Chondrocyte (in vitro differentiated cells): ENCODE measurements around the gene FGFR3. TPM values are rescaled to one million over a fixed set of nuclear protein-coding genes. Genes with fewer than 3 reads are reported as not detected.

Experiments used
- DNase-seq: peaks from one replicate; pipeline ENCODE4 v3.0.0; 2021; ENCODE audit warnings: mixed read lengths, low spot score
- H3K27ac Mint-ChIP-seq: one replicate; pipeline ENCODE4 v1.8.0; 2021; ENCODE audit warnings: mild to moderate bottlenecking, moderate library complexity, mixed read lengths; ENCODE audit not compliant: unreplicated experiment
- H3K27me3 Mint-ChIP-seq: 2 replicates; pipeline ENCODE4 v1.8.0; 2021; ENCODE audit warnings: low read depth, mixed read lengths
- H3K36me3 Mint-ChIP-seq: 2 replicates; pipeline ENCODE4 v1.8.0; 2021; ENCODE audit warnings: low read depth, mixed read lengths
- H3K4me1 Mint-ChIP-seq: 2 replicates; pipeline ENCODE4 v1.8.0; 2021; ENCODE audit warnings: low read depth, mild to moderate bottlenecking, mixed read lengths
- H3K4me3 Mint-ChIP-seq: one replicate; pipeline ENCODE4 v1.8.0; 2021; ENCODE audit warnings: mild to moderate bottlenecking, moderate library complexity, mixed read lengths; ENCODE audit not compliant: unreplicated experiment
- H3K9me3 Mint-ChIP-seq: 2 replicates; pipeline ENCODE4 v1.8.0; 2021; ENCODE audit warnings: low read depth, mixed read lengths
- total RNA-seq: library from RNA; stranded (reverse); gene quantifications from 3 replicates; pipeline ENCODE4 v1.2.1, GENCODE V29; 2021
- TF ChIP-seq, protein P1 (sequence below): fragments of 200-600 bp; sonication (generic); IDR thresholded peaks from 2 replicates; pipeline ENCODE4 v1.5.0; 2021; ENCODE audit warnings: antibody characterized with exemption, mild to moderate bottlenecking, moderate library complexity

FGFR3 gene
- total RNA-seq, 1 donor from 2014 or later = 1.3 TPM

DNA sequence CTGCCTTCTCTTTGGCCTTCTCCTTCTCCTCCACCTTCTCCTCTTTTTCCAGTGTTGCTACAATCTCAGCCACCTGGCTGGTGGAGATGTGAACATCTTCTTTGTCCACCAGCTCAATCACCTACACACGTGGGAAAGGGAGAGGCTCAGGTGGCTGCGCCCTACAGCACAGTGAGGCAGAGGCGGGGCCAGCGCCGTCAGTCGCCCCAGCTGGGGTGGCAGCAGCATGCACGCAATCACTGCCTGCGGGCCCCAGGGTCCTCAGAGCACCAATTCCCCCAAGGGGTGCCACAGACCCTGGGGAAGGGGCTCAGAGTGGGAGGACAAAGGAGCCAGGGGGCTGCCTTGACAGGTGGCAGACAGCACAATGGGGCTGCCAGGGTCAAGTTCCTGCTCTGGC lies 21.4 kb downstream of the FGFR3 start:
- no peaks in the 10 kb centered on the region for H3K9me3 Mint-ChIP-seq
- H3K4me1 Mint-ChIP-seq = no peaks in the 10 kb centered on the region
- H3K4me3 Mint-ChIP-seq = no peak overlapping the region
- peaks cover 21% of the 10 kb centered on the region for H3K36me3 Mint-ChIP-seq
- no peak overlapping the region for H3K27ac Mint-ChIP-seq
- no peak for DNase-seq
- TF ChIP-seq, protein P1, sequence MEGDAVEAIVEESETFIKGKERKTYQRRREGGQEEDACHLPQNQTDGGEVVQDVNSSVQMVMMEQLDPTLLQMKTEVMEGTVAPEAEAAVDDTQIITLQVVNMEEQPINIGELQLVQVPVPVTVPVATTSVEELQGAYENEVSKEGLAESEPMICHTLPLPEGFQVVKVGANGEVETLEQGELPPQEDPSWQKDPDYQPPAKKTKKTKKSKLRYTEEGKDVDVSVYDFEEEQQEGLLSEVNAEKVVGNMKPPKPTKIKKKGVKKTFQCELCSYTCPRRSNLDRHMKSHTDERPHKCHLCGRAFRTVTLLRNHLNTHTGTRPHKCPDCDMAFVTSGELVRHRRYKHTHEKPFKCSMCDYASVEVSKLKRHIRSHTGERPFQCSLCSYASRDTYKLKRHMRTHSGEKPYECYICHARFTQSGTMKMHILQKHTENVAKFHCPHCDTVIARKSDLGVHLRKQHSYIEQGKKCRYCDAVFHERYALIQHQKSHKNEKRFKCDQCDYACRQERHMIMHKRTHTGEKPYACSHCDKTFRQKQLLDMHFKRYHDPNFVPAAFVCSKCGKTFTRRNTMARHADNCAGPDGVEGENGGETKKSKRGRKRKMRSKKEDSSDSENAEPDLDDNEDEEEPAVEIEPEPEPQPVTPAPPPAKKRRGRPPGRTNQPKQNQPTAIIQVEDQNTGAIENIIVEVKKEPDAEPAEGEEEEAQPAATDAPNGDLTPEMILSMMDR = no peak
- no peaks in the 10 kb centered on the region for H3K27me3 Mint-ChIP-seq

DNA sequence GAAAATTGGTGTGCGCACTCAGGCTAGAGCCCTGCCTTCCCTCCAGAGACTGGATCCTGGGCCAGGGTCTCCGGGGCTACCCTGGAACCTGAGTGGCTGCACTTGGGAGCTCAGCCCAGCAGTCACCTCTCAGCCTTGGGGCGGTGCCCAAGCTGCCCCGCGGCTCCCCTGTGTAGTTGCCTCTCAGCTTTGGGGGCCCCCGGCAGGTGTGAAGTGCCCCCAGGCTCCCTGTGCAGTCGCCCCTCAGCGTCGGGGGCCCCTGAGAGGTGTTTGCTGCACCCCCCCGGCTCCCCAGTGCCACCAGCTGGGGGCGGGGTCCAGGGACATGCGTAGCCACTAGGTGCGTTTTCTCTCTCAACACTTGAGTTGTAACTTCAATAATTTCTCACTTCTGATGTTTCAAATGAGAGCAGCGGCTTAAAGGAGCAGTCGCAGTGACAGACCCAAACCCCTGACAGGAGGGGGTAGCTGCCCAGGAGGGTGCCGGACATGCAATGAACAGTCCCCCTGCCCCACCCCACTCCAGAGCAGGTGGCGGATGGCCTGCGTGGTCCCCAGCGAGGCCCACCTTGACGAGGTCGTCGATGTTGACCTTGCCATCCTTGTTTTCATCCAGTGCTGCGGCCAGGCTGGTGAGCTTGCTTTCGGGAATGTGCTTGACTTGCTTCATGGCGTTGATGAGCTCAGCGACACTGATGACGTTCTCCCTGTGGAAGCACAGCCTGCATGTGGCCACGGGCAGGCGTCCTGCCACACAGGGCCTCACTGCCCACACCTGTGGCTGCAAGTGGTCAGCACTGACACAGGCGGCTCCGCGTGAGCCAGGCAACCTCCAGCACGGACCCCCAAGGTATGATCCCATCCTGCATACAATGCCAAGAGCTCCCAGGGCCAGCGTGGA lies 22.3 kb downstream of the FGFR3 start:
- no peaks in the 10 kb centered on the region for H3K4me1 Mint-ChIP-seq

DNA sequence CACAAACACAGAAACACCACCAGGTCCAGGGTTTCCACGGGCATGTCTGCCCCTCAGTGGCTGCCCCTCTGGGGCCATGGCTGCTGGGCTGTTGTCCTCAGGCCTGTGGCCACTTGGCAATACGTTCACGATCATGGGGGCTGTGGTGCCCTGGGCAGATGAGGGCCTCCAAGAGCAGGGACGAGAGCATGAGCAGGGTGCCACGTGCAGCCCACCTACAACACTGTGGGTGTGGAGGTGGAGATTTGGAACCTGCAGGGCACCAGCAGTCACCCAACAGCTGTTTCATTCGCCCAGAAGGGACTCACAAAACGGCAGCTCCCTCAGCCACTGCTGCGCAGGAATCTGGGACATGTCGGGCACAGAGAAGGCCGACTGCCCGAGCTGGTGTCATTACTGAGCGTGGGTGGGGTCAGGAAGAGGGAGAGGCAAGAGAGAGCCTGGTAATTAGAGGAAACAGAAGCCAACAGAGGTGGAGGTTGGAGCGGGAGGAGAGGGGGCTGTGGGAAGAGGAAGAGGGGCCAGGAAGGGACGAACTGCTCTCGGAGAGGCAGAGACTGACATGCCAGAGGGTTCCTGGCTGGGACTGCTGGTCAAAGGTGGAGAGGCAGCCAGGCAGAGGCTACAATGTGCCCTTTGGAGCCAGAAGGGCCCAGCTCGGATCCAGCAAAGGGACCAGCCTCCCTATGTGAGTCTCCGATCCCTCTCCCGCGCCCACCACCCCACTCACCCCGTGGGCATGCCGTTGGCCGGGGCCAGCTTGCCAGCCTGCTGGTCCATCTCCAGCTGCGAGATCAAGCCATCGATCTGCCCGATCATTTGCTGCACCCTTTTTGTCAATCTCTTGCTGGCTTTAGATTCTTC lies 23.1 kb downstream of the FGFR3 start:
- Mint-ChIP-seq H3K9me3 (no peaks in the 10 kb centered on the region), H3K27ac (no peak overlapping the region), H3K27me3 (no peaks in the 10 kb centered on the region), H3K4me3 (no peak overlapping the region), H3K36me3 (peaks cover 27% of the 10 kb centered on the region), H3K4me1 (no peaks in the 10 kb centered on the region)
- TF ChIP-seq, protein P1 = no peak
- no peak for DNase-seq

More for the DNA sequence above, 22.3 kb downstream of the FGFR3 start:
- TF ChIP-seq, protein P1 = no peak
- no peak for DNase-seq
- Mint-ChIP-seq H3K36me3 (peaks cover 27% of the 10 kb centered on the region), H3K27ac (no peak overlapping the region), H3K4me3 (no peak overlapping the region), H3K27me3 (no peaks in the 10 kb centered on the region), H3K9me3 (no peaks in the 10 kb centered on the region)

DNA sequence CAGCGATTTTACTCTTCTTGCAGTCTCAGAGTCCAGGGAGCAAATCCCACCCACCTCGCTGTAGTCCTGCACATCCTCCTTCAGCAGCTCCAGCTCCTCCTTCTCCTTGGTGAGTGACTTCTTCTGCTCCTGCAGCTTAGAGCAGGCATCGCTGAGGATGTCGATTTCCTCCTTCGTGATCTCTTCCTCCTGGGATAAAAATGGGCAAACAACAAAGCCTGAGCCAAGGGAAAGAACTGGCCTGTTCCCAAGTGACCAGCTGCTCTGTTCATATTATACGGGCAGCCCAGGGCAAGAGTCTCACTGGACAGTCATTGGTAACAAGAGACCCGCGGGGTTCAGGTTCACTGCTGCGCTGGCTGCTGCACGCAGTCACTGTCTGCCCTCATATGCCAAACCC lies 26.2 kb downstream of the FGFR3 start:
- Mint-ChIP-seq H3K36me3 (peaks cover 33% of the 10 kb centered on the region), H3K27ac (peak overlapping the region; percentile 33), H3K4me1 (no peaks in the 10 kb centered on the region), H3K4me3 (no peak overlapping the region), H3K9me3 (no peaks in the 10 kb centered on the region), H3K27me3 (no peaks in the 10 kb centered on the region)
- TF ChIP-seq, protein P1 = no peak
- no peak for DNase-seq

DNA sequence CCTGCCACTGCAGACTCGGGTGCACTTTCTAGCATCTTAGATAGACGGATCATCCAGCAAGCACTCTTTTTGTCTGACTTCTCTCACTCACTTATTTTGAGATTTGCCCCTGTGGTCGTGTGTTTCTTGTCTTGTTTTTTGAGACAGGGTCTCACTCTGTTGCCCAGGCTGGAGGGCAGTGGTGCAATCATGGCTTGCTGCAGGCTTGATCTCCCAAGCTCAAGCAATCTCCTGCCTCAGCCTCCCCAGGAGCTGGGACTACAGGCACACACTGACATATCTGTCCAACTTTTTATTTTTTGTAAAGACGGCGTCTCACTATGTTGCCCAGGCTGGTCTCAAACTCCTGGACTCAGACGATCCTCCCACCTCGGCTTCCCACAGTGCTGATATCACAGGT lies 26.7 kb downstream of the FGFR3 start:
- Mint-ChIP-seq H3K4me1 (no peaks in the 10 kb centered on the region), H3K27ac (no peak overlapping the region), H3K36me3 (peaks cover 34% of the 10 kb centered on the region), H3K4me3 (no peak overlapping the region), H3K9me3 (no peaks in the 10 kb centered on the region), H3K27me3 (no peaks in the 10 kb centered on the region)
- TF ChIP-seq, protein P1 = no peak
- no peak for DNase-seq
